CD8-positive, alpha-beta memory T cell (primary cell): ENCODE data around the gene FLAD1. TPM values are rescaled to one million over a fixed set of nuclear protein-coding genes. Genes with fewer than 3 reads are reported as not detected.

Experiments used
- CTCF ChIA-PET: fragments of 350-600 bp; sonication (Branson Sonifier 250); formaldehyde crosslinking; loops from one replicate; lab custom pipeline; 2021; ENCODE audit warnings: antibody characterized with exemption; lab: Charles Lee
- POLR2A ChIA-PET: fragments of 350-600 bp; sonication (Branson Sonifier 250); formaldehyde crosslinking; loops from one replicate; lab custom pipeline; 2021; ENCODE audit warnings: antibody characterized with exemption; lab: Charles Lee
- DNase-seq, 5 donors: peaks; one replicate each; pipeline versions ENCODE4 v3.0.0 to v3.0.0-alpha.2; 2020 to 2022; ENCODE audit warnings: mixed read lengths in 1 of 5
- H3K27ac ChIP-seq: one replicate; pipeline ENCODE4 v1.7.0; 2013; ENCODE audit warnings: low read depth, mild to moderate bottlenecking, low read length, moderate library complexity
- H3K27me3 ChIP-seq: 2 replicates; pipeline ENCODE4 v1.7.0; 2013; ENCODE audit warnings: low read length, mild to moderate bottlenecking; ENCODE audit not compliant: insufficient read depth, poor library complexity, severe bottlenecking
- H3K36me3 ChIP-seq: 2 replicates; pipeline ENCODE4 v1.7.0; 2013; ENCODE audit warnings: mild to moderate bottlenecking, low read length, moderate library complexity; ENCODE audit not compliant: insufficient read depth
- H3K4me1 ChIP-seq: 2 replicates; pipeline ENCODE4 v1.7.0; 2013; ENCODE audit warnings: mild to moderate bottlenecking, low read length, moderate library complexity; ENCODE audit not compliant: insufficient read depth
- H3K4me3 ChIP-seq: 2 replicates; pipeline ENCODE4 v1.7.0; 2013; ENCODE audit warnings: mild to moderate bottlenecking, low read length
- H3K9me3 ChIP-seq: 2 replicates; pipeline ENCODE4 v1.7.0; 2013; ENCODE audit warnings: mild to moderate bottlenecking, low read length
- H3K27ac Mint-ChIP-seq, 8 donors: one replicate each; pipeline ENCODE4 v1.8.0; 2020 to 2021; ENCODE audit warnings: mixed read lengths in 8 of 8, mild to moderate bottlenecking in 6 of 8, inconsistent platforms in 3 of 8, moderate library complexity in 3 of 8
- H3K27me3 Mint-ChIP-seq, 2 donors: one replicate each; pipeline ENCODE4 v1.8.0; 2020 to 2021; ENCODE audit warnings: mixed read lengths in 2 of 2, mild to moderate bottlenecking in 1 of 2, moderate library complexity in 1 of 2
- H3K36me3 Mint-ChIP-seq, 3 donors: one replicate each; pipeline ENCODE4 v1.8.0; 2020 to 2021; ENCODE audit warnings: mixed read lengths in 3 of 3, inconsistent platforms in 1 of 3, mild to moderate bottlenecking in 1 of 3
- H3K4me1 Mint-ChIP-seq, 3 donors: one replicate each; pipeline ENCODE4 v1.8.0; 2020 to 2021; ENCODE audit warnings: mixed read lengths in 3 of 3, inconsistent platforms in 1 of 3, mild to moderate bottlenecking in 1 of 3
- H3K4me3 Mint-ChIP-seq, 7 donors: one replicate each; pipeline ENCODE4 v1.8.0; 2020 to 2021; ENCODE audit warnings: mixed read lengths in 7 of 7, mild to moderate bottlenecking in 6 of 7, moderate library complexity in 4 of 7, inconsistent platforms in 2 of 7
- H3K9me3 Mint-ChIP-seq, 5 donors: one replicate each; pipeline ENCODE4 v1.8.0; 2020 to 2022; ENCODE audit warnings: mixed read lengths in 5 of 5, mild to moderate bottlenecking in 3 of 5, moderate library complexity in 2 of 5, inconsistent platforms in 1 of 5
- polyA plus RNA-seq: library from polyadenylated mRNA; unstranded; fragments of 300-500 nt; fragmentation: Illumina TruSeq; gene quantifications from one replicate; pipeline ENCODE4 v1.2.3, GENCODE V29; 2021
- total RNA-seq, 2 experiments: library from RNA; stranded (reverse); gene quantifications; one replicate each; pipeline ENCODE4 v1.2.3, GENCODE V29; 2021

FLAD1 gene
- total and polyA plus RNA-seq, 3 experiments from 2014 or later: 51.2 to 76.3 (median 73.7) TPM

GRCh38 chr1:155023627-155024026, 40.5 kb downstream of the FLAD1 start:
- CTCF ChIA-PET: interaction anchor here (0.9 kb wide), 1 partner anchor 63 kb away, joined by 3 read pairs; the partner anchor contains the start of gene PYGO2
- Histone ChIP-seq H3K9me3 (no peaks in the 10 kb centered on the region), H3K4me1 (peaks cover 2% of the 10 kb centered on the region), H3K27me3 (no peaks in the 10 kb centered on the region), H3K27ac (no peak overlapping the region), H3K4me3 (no peak overlapping the region), H3K36me3 (no peaks in the 10 kb centered on the region)
- no peak overlapping the region for H3K4me3 Mint-ChIP-seq
- H3K27me3 Mint-ChIP-seq: no peaks in the 10 kb centered on the region
- no peaks in the 10 kb centered on the region for H3K9me3 Mint-ChIP-seq
- peaks cover 4 to 6% (median 5%) of the 10 kb centered on the region in 3 donors for H3K4me1 Mint-ChIP-seq
- H3K36me3 Mint-ChIP-seq: no peaks in the 10 kb centered on the region
- POLR2A ChIA-PET: no interaction called here
- no peak for DNase-seq
- H3K27ac Mint-ChIP-seq: no peak overlapping the region

- H3K27ac Mint-ChIP-seq: no peak overlapping the region
These were observed 41.2 kb downstream of the FLAD1 start for GRCh38 chr1:155024315-155024714.

GRCh38 chr1:155026154-155026553, 43.0 kb downstream of the FLAD1 start:
- no peaks in the 10 kb centered on the region for H3K9me3 ChIP-seq
- Mint-ChIP-seq H3K4me3 (no peak overlapping the region), H3K36me3 (no peaks in the 10 kb centered on the region), H3K27ac (no peak overlapping the region), H3K9me3 (no peaks in the 10 kb centered on the region), H3K4me1 (peaks cover 0 to 2% (median 0%) of the 10 kb centered on the region in 3 donors), H3K27me3 (peaks cover 6 to 7% of the 10 kb centered on the region in 2 donors)
- no peak overlapping the region for H3K27ac ChIP-seq
- no peak overlapping the region for H3K4me3 ChIP-seq
- ChIA-PET POLR2A (no interaction called here), CTCF (interaction anchor here (1.6 kb wide), 2 partner anchors 9 to 25 kb away, joined by 4 to 7 read pairs; partner anchors contain the start of gene ADAM15)
- no peak for DNase-seq
- H3K36me3 ChIP-seq: no peaks in the 10 kb centered on the region
- no peaks in the 10 kb centered on the region for H3K4me1 ChIP-seq
- no peaks in the 10 kb centered on the region for H3K27me3 ChIP-seq

More at GRCh38 chr1:155024315-155024714, 41.2 kb downstream of the FLAD1 start:
- no peaks in the 10 kb centered on the region for H3K9me3 Mint-ChIP-seq
- Histone ChIP-seq H3K4me3 (no peak overlapping the region), H3K36me3 (no peaks in the 10 kb centered on the region), H3K27ac (no peak overlapping the region), H3K9me3 (no peaks in the 10 kb centered on the region), H3K4me1 (no peaks in the 10 kb centered on the region), H3K27me3 (no peaks in the 10 kb centered on the region)
- POLR2A ChIA-PET: no interaction called here
- CTCF ChIA-PET: interaction anchor here (0.7 to 1.6 kb wide), 3 partner anchors 20 to 37 kb away, joined by 3 to 4 read pairs (median 4); partner anchors contain the start of gene ADAM15
- no peak overlapping the region for H3K4me3 Mint-ChIP-seq
- H3K36me3 Mint-ChIP-seq: no peaks in the 10 kb centered on the region
- peaks cover 3 to 6% of the 10 kb centered on the region in 2 donors for H3K27me3 Mint-ChIP-seq
- no peak for DNase-seq
- H3K4me1 Mint-ChIP-seq: peaks cover under 1 to 5% (median 3%) of the 10 kb centered on the region in 3 donors

DNA sequence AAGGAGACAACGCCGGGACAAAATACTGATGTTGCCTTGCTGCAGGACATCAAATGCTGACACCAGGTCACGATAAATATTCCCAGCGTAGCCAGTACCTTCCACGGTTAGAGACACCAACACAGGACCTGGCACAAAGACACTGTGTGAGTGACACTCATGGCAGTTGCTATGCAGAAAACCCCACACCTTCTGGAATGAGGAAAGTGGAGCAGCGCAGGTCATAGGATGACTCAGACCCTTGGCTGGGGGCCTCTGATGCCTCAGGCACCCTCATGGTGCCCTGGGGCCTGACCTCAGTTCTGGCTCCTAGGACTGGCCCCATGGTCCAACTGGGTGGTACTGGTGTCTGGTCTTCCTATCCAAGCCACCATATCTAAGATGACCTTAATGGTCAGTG, 43.4 kb downstream of the FLAD1 start:
- Histone ChIP-seq H3K27me3 (no peaks in the 10 kb centered on the region), H3K9me3 (no peaks in the 10 kb centered on the region), H3K27ac (no peak overlapping the region), H3K4me3 (no peak overlapping the region), H3K36me3 (no peaks in the 10 kb centered on the region), H3K4me1 (no peaks in the 10 kb centered on the region)
- Mint-ChIP-seq H3K27me3 (peaks cover 6 to 7% of the 10 kb centered on the region in 2 donors), H3K9me3 (no peaks in the 10 kb centered on the region), H3K36me3 (no peaks in the 10 kb centered on the region), H3K4me3 (no peak overlapping the region), H3K27ac (no peak overlapping the region), H3K4me1 (peaks cover 0 to 2% (median 0%) of the 10 kb centered on the region in 3 donors)
- POLR2A ChIA-PET: no interaction called here
- CTCF ChIA-PET: interaction anchor here (1.6 kb wide), 1 partner anchor 9 kb away, joined by 7 read pairs; no protein-coding TSS in a partner anchor
- DNase-seq: no peak

- H3K36me3 ChIP-seq: no peaks in the 10 kb centered on the region
- CTCF ChIA-PET: interaction anchor here (0.9 kb wide), 1 partner anchor 9 kb away, joined by 3 read pairs; no protein-coding TSS in a partner anchor
- H3K4me3 ChIP-seq: no peak overlapping the region
- no peaks in the 10 kb centered on the region for H3K27me3 ChIP-seq
- H3K36me3 Mint-ChIP-seq: no peaks in the 10 kb centered on the region
- no peaks in the 10 kb centered on the region for H3K4me1 Mint-ChIP-seq
- no peak for DNase-seq
- no peak overlapping the region for H3K27ac ChIP-seq
- no peak overlapping the region for H3K4me3 Mint-ChIP-seq
- H3K27ac Mint-ChIP-seq: no peak overlapping the region
- no peaks in the 10 kb centered on the region for H3K9me3 ChIP-seq
- H3K9me3 Mint-ChIP-seq: no peaks in the 10 kb centered on the region
- H3K27me3 Mint-ChIP-seq: peaks cover 7 to 9% of the 10 kb centered on the region in 2 donors
- POLR2A ChIA-PET: no interaction called here
- H3K4me1 ChIP-seq: no peaks in the 10 kb centered on the region
These were observed 46.5 kb downstream of the FLAD1 start for GRCh38 chr1:155029513-155030242.

DNA sequence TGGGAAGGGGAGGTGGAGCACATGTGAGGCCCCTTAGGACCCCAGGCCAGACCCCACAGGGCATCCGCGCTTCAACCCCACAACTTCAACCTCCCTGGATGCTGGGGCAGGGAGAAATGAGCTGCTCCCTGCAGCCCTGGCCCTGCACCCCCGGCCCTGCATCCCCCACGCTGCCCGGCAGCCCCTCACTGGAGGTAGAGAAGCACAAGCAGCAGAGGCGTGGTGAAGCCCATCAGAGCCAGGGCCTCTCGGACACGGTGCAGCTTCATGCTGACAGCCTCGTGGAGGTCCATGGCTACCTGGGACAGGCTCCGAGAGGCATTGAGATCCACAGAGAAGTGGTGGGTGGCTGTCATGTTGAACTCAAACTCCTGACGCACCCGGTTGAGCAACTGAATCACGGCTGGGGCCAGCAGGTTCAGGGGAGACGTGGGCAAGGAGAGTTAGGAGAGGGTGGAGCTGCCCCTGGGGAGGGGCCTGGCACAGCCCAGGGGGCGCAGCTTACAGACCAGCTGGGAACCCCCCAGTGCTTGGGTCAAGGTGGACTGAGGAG, 47.2 kb downstream of the FLAD1 start:
- CTCF ChIA-PET: interaction anchor here (0.9 kb wide), 1 partner anchor 10 kb away, joined by 3 read pairs; no protein-coding TSS in a partner anchor
- Mint-ChIP-seq H3K36me3 (no peaks in the 10 kb centered on the region), H3K9me3 (no peaks in the 10 kb centered on the region), H3K27ac (no peak overlapping the region), H3K4me1 (no peaks in the 10 kb centered on the region), H3K27me3 (peaks cover 9 to 10% of the 10 kb centered on the region in 2 donors), H3K4me3 (no peak overlapping the region)
- Histone ChIP-seq H3K27ac (no peak overlapping the region), H3K4me3 (no peak overlapping the region), H3K9me3 (no peaks in the 10 kb centered on the region), H3K36me3 (no peaks in the 10 kb centered on the region), H3K4me1 (no peaks in the 10 kb centered on the region), H3K27me3 (no peaks in the 10 kb centered on the region)
- POLR2A ChIA-PET: no interaction called here
- no peak for DNase-seq

- Histone ChIP-seq H3K4me3 (no peak overlapping the region), H3K27ac (no peak overlapping the region), H3K9me3 (no peaks in the 10 kb centered on the region), H3K4me1 (no peaks in the 10 kb centered on the region), H3K36me3 (no peaks in the 10 kb centered on the region), H3K27me3 (no peaks in the 10 kb centered on the region)
- ChIA-PET CTCF (no interaction called here), POLR2A (no interaction called here)
- Mint-ChIP-seq H3K36me3 (no peaks in the 10 kb centered on the region), H3K27ac (no peak overlapping the region), H3K4me3 (no peak overlapping the region), H3K4me1 (no peaks in the 10 kb centered on the region), H3K9me3 (no peaks in the 10 kb centered on the region), H3K27me3 (peaks cover 9 to 10% of the 10 kb centered on the region in 2 donors)
- DNase-seq: no peak
These were observed 47.8 kb downstream of the FLAD1 start for GRCh38 chr1:155030899-155031298.

GRCh38 chr1:155032886-155033285, 49.7 kb downstream of the FLAD1 start:
- Histone ChIP-seq H3K27ac (no peak overlapping the region), H3K4me3 (no peak overlapping the region), H3K9me3 (no peaks in the 10 kb centered on the region), H3K36me3 (no peaks in the 10 kb centered on the region), H3K27me3 (no peaks in the 10 kb centered on the region), H3K4me1 (no peaks in the 10 kb centered on the region)
- H3K36me3 Mint-ChIP-seq: no peaks in the 10 kb centered on the region
- H3K9me3 Mint-ChIP-seq: no peaks in the 10 kb centered on the region
- DNase-seq: no peak
- H3K4me3 Mint-ChIP-seq: no peak overlapping the region
- POLR2A ChIA-PET: no interaction called here
- H3K27ac Mint-ChIP-seq: no peak overlapping the region
- peaks cover 10% of the 10 kb centered on the region in 2 donors for H3K27me3 Mint-ChIP-seq
- H3K4me1 Mint-ChIP-seq: no peaks in the 10 kb centered on the region
- CTCF ChIA-PET: interaction anchor here (1.0 to 2.6 kb wide), 3 partner anchors 12 to 15 kb away, joined by 3 to 13 read pairs (median 6); no protein-coding TSS in a partner anchor
